GM10266 (cell line): ENCODE data around the gene ZNF146.
"Not testable (repeated sequence)": the region's sequence is repeated elsewhere in the genome, so short reads cannot be mapped to it uniquely, and the experiment has no call there.

Experiments
- DNase-seq: peaks from one replicate; pipeline ENCODE4 v3.0.0; 2012; ENCODE audit errors: extremely low spot score
- TF ChIP-seq, protein P1 (sequence below): IDR thresholded peaks from 2 replicates; pipeline ENCODE4 v1.5.1; 2012; ENCODE audit warnings: mild to moderate bottlenecking, low read depth; ENCODE audit not compliant: control insufficient read depth, insufficient read depth; ENCODE audit errors: missing control alignments

The ZNF146 gene

DNA sequence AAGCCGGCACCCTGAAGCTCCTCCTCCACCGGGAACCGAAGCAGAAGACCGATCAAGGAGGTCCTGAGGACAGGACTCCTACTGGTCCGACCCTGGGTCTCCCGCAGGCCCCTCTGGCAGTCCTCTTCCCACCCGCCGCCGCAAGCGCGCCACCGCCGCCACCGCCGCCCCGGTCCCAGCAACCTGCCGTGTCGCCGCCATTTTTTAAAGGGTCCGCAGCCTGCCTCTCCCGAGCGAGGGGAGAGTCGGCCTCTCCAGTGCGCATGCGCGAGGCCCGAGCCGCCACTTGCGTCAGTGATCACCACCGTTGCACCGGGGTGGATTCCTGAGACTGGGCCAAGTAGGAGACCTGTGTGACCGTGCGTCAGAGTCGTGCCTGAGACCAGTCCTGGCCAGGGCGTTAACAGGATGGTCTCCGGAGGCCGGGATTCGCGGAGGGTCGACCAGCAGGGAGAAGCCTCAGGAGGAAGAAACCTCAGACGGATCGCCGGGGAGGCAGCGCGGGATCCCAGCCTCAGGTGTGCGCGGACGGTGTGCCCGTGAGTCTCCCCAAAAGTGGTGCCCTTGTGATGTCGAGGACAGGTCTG lies 51.6 kb downstream of the ZNF146 start:
- TF ChIP-seq, protein P1, sequence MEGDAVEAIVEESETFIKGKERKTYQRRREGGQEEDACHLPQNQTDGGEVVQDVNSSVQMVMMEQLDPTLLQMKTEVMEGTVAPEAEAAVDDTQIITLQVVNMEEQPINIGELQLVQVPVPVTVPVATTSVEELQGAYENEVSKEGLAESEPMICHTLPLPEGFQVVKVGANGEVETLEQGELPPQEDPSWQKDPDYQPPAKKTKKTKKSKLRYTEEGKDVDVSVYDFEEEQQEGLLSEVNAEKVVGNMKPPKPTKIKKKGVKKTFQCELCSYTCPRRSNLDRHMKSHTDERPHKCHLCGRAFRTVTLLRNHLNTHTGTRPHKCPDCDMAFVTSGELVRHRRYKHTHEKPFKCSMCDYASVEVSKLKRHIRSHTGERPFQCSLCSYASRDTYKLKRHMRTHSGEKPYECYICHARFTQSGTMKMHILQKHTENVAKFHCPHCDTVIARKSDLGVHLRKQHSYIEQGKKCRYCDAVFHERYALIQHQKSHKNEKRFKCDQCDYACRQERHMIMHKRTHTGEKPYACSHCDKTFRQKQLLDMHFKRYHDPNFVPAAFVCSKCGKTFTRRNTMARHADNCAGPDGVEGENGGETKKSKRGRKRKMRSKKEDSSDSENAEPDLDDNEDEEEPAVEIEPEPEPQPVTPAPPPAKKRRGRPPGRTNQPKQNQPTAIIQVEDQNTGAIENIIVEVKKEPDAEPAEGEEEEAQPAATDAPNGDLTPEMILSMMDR = no peak
- no peak for DNase-seq

DNA sequence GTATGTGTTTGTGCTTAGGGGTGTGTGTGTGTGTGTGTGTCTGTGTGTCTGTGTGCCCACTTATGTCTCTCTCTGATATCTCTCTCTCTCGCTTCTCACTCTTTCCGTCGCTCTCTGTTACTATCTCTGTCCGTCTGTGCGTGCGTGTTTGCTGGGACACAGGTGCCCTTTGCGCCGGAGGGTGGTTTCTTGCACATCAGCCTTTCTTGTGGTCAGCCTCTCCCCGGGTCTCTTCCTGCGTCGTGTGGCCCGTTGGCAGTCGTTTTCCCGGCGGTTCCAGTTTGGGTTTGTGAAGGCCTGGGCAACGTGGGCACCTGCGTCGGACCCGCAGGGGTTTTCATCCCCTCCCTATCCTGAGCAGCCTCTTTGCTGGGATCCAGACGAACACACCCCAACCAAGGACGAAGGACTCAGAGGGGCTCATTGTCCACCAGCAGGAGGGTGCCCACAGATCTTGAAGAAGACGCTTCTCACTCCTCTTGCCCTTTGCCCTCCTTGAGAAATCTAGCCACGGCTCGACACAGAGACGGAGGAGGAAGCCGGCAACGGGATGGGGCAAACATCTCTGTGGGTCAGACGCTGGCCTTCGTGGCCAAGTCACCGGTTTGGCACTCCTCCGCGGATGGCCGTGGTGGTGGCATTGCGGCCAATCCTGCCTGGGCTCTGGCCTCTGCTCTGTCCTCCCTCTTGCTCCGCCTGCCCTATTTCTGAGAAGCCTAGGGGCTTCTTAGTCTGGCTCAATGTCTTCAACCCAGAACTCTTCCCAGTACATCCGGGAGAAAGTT lies 52.3 kb downstream of the ZNF146 start:
- DNase-seq = no peak
- TF ChIP-seq, protein P1 = no peak

GRCh38 chr19:36268081-36268480 lies 53.2 kb downstream of the ZNF146 start:
- not testable (repeated sequence) for DNase-seq

- DNase-seq = not testable (repeated sequence)
Observed at GRCh38 chr19:36268591-36268990, 53.7 kb downstream of the ZNF146 start.

DNA sequence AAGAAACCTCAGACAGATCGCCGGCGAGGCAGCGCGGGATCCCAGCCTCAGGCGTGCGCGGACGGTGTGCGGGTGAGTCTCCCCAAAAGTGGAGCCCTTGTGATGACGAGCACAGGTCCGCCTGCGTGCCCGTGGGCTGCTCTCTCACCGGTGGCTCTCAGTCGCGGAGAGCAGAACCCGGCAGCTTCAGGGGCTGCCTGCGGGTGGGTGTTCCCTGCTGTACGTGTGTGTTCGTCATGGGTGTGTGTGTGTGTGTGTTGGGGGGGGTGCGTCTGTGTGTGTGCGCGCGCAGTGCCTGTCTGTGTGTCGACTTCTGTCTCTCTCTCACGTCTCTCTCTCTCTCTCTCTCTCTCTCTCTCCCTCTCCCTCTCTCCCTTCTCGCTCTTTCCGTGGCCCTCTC lies 54.4 kb downstream of the ZNF146 start:
- DNase-seq = not testable (repeated sequence)
